OCI-LY7 (cell line): Measurements from ENCODE around the gene KCNN3.

Experiments used
- EZH2phosphoT487 ChIP-seq: fragments of 200-600 bp; sonication (generic); IDR thresholded peaks from 2 replicates; pipeline ENCODE4 v1.6.1; 2018; ENCODE audit warnings: low read depth, borderline replicate concordance, mild to moderate bottlenecking, mixed run types, antibody characterized with exemption, low read length, moderate library complexity, mixed read lengths
- TF ChIP-seq, protein P1 (sequence below): fragments of 200-600 bp; sonication (generic); conservative IDR thresholded peaks from 2 replicates; pipeline ENCODE4 v1.5.1; 2014; ENCODE audit warnings: mild to moderate bottlenecking, antibody characterized with exemption, low read length, moderate library complexity, mixed read lengths

DNA sequence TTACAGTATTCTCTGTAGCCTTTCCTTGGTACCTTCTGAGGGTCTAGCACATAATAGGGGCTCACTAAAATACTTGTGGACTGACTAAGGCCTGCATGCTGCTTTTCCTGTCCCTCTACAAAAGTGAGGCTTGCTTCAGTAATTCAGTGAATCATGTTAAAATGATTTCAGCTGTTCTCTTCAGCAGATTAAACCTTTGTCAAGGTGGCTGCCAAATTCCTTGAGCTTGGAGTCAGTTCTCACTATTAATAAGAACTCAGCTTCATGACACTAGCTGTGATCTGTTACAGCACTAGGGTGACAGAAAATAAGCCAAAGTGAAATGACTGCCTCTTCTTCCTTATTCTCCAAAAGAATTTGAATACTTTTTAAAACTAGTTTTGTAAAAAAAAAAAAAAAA, 128.8 kb downstream of the KCNN3 start:
- TF ChIP-seq, protein P1, sequence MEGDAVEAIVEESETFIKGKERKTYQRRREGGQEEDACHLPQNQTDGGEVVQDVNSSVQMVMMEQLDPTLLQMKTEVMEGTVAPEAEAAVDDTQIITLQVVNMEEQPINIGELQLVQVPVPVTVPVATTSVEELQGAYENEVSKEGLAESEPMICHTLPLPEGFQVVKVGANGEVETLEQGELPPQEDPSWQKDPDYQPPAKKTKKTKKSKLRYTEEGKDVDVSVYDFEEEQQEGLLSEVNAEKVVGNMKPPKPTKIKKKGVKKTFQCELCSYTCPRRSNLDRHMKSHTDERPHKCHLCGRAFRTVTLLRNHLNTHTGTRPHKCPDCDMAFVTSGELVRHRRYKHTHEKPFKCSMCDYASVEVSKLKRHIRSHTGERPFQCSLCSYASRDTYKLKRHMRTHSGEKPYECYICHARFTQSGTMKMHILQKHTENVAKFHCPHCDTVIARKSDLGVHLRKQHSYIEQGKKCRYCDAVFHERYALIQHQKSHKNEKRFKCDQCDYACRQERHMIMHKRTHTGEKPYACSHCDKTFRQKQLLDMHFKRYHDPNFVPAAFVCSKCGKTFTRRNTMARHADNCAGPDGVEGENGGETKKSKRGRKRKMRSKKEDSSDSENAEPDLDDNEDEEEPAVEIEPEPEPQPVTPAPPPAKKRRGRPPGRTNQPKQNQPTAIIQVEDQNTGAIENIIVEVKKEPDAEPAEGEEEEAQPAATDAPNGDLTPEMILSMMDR = no peak
- TF ChIP-seq EZH2phosphoT487 = no peak
